Measurements from ENCODE around the gene SYS1. TPM values are rescaled to one million over a fixed set of nuclear protein-coding genes. Genes with fewer than 3 reads are reported as not detected.

SYS1 gene
- total RNA-seq, 4 donors from 2014 or later, result 28.2 to 48.4 (median 42.5) TPM

- WGBS, result 94% methylated on average over 3 of the region's 3 CpGs
- TF ChIP-seq POLR2A (IDR thresholded peaks at IDR 0.05; ENCODE audit: low read depth) (no peak), CTCF (IDR thresholded peaks at IDR 0.05) (no peak), EP300 (IDR thresholded peaks at IDR 0.05) (no peak), POLR2AphosphoS5 (IDR thresholded peaks at IDR 0.05) (no peak)
- peaks cover 17 to 27% (median 25%) of the 10 kb centered on the region in 4 donors for H3K4me1 ChIP-seq
- H3K36me3 ChIP-seq, result peaks cover 22 to 39% (median 37%) of the 10 kb centered on the region in 4 donors
- H3K27me3 ChIP-seq, result no peaks in the 10 kb centered on the region
- intact Hi-C loops (cut with DNase I), result loop anchor here (5.0 kb wide), 2 partner anchors 37 to 402 kb away; partner anchors contain the start of gene DBNDD2
- no peak overlapping the region for H3K27ac ChIP-seq (replicated peaks in 1 of 4)
- no peak overlapping the region for H3K4me3 ChIP-seq
- H3K9me3 ChIP-seq, result no peaks in the 10 kb centered on the region
- no peak for DNase-seq (ENCODE audit: extremely low spot score)
These were observed 7.7 kb downstream of the SYS1 start for GRCh38 chr20:45370571-45371160.

GRCh38 chr20:45372241-45372640, 9.3 kb downstream of the SYS1 start:
- TF ChIP-seq POLR2A (IDR thresholded peaks at IDR 0.05; ENCODE audit: low read depth), result no peak
- TF ChIP-seq CTCF (IDR thresholded peaks at IDR 0.05), result no peak
- no peak for TF ChIP-seq EP300 (IDR thresholded peaks at IDR 0.05)
- no peak for TF ChIP-seq POLR2AphosphoS5 (IDR thresholded peaks at IDR 0.05)
- intact Hi-C loops (cut with DNase I), result loop anchor here (5.0 kb wide), 2 partner anchors 35 to 400 kb away; partner anchors contain the start of gene DBNDD2
- 92% methylated on average over 9 of the region's 10 CpGs for WGBS
- peaks cover 17 to 27% (median 23%) of the 10 kb centered on the region in 4 donors for H3K4me1 ChIP-seq
- H3K27me3 ChIP-seq, result no peaks in the 10 kb centered on the region
- no peaks in the 10 kb centered on the region for H3K9me3 ChIP-seq
- peak; percentile 78 for DNase-seq (ENCODE audit: extremely low spot score)
- peak overlapping the region in 3 of 4 donors; percentile 52 to 65 (median 64) for H3K4me3 ChIP-seq
- H3K27ac ChIP-seq (replicated peaks in 1 of 4), result peak overlapping the region; percentile 80 to 87 (median 82)
- peaks cover 9 to 27% (median 21%) of the 10 kb centered on the region in 4 donors for H3K36me3 ChIP-seq

DNA sequence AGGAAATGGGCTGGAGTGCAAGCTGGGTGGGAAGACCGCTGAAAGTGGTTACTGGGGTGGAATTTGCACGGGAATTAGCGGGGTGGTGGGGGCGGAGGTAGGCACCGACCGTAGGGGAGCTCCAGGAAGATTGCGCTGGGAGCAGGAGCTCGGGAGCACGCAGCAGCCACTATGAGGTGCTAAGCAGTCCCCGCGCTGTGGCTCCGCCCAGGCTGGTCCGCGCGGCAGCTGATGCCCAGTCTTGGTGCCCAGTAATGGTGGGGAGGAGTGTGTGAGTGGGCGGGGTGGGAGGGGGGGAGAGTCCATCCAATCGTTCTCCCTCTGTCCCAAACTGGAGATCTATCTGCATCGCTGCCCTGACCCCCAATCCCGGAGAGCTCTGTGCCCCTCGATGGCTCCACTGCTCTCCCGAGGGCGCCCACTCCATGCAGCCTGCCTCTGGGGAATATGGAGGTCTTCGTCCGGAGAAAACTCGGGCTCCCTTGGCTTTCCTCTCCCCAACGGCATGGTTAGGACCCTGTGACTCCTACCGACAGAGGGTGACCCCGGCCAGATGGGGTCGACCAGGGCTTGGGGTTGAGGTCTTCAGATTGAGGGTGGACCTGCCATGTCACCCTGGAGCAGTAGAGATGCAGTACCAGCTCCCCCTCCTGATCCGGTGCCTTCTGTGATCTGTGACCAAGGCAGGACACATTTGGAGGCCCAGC, 9.8 kb downstream of the SYS1 start:
- Histone ChIP-seq H3K36me3 (peaks cover 3 to 23% (median 16%) of the 10 kb centered on the region in 4 donors), H3K27me3 (no peaks in the 10 kb centered on the region), H3K4me1 (peaks cover 17 to 27% (median 23%) of the 10 kb centered on the region in 4 donors), H3K9me3 (no peaks in the 10 kb centered on the region), H3K4me3 (peak overlapping the region; percentile 52 to 65 (median 62)), H3K27ac (replicated peaks in 1 of 4) (peak overlapping the region; percentile 80 to 87 (median 82))
- TF ChIP-seq POLR2A (IDR thresholded peaks at IDR 0.05; ENCODE audit: low read depth), result no peak
- TF ChIP-seq CTCF (IDR thresholded peaks at IDR 0.05), result peak in 1 of 3 experiments; percentile 4
- TF ChIP-seq EP300 (IDR thresholded peaks at IDR 0.05), result no peak
- TF ChIP-seq POLR2AphosphoS5 (IDR thresholded peaks at IDR 0.05), result no peak
- DNase-seq (ENCODE audit: extremely low spot score), result peak; percentile 89
- intact Hi-C loops (cut with DNase I), result loop anchor here (5.0 kb wide), 2 partner anchors 35 to 400 kb away; partner anchors contain the start of gene DBNDD2
- WGBS, result 37% methylated on average over 20 of the region's 30 CpGs

DNA sequence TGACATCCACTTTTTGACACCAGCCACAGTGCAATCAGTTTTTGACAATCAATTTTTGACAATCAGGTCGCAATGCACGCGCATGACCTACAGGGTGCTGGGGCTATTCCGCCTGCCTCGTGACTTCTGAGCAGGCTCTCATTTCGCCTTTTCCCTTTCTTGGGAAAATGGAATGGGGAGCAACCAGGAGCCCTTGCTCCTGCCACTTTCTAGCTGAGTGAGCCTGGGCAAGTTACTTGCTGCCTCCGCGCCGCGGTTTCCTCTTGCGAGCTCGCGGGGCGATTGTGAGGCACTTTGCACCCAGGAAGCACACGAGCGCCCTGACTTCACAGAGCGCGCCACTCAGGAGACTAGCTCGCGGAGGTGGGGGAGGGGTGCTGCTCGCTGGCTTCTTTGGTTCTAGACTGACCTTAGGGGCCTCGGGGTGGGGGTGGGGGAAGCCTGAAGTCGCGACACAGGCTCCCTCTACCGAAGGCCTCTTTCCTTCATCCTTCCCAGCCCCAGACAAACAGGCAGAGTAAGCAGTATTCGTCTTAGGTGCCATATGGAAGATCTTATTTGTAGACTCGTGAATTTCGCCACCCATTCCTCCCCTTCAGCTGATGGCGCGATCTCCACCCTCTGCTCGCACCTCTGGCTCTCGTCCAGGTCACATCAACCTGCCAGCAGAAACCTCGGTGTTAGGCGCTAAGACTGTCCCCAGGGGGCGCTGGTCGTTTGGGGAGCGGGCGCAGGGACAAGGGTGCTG, 10.6 kb downstream of the SYS1 start:
- intact Hi-C loops (cut with DNase I), result loop anchor here (1.0 to 5.0 kb wide), 4 partner anchors 34 to 399 kb away; partner anchors contain the start of gene DBNDD2
- Histone ChIP-seq H3K9me3 (no peaks in the 10 kb centered on the region), H3K4me3 (peak overlapping the region; percentile 52 to 65 (median 62)), H3K4me1 (peaks cover 17 to 25% (median 23%) of the 10 kb centered on the region in 4 donors), H3K27ac (replicated peaks in 1 of 4) (peak overlapping the region; percentile 80 to 87 (median 82)), H3K36me3 (peaks cover 0 to 15% (median 9%) of the 10 kb centered on the region in 4 donors), H3K27me3 (no peaks in the 10 kb centered on the region)
- DNase-seq (ENCODE audit: extremely low spot score), result peak; percentile 97
- WGBS, result 10% methylated on average over 26 of the region's 38 CpGs
- TF ChIP-seq EP300 (IDR thresholded peaks at IDR 0.05) (no peak), CTCF (IDR thresholded peaks at IDR 0.05) (peak; percentile 91 to 94 (median 91)), POLR2AphosphoS5 (IDR thresholded peaks at IDR 0.05) (peak; percentile 66 to 72), POLR2A (IDR thresholded peaks at IDR 0.05; ENCODE audit: low read depth) (no peak)

Data from esophagus muscularis mucosa (tissue), 4 donors.